HG03439 (cell line): ENCODE results near the gene ANKRA2.
A peak's percentile ranks its signal among the peaks of the same experiment; 100 is the strongest.
"Not testable (repeated sequence)": the region's sequence is repeated elsewhere in the genome, so short reads cannot be mapped to it uniquely, and the experiment has no call there.

Experiments
- ATAC-seq: cut with Tn5 transposase; IDR thresholded peaks from one replicate; pipeline ENCODE4 v1.9.1; 2021; ENCODE audit warnings: mild to moderate bottlenecking, moderate library complexity; ENCODE audit not compliant: unreplicated experiment

The ANKRA2 gene

GRCh38 chr5:73552642-73553041 is 12.8 kb downstream of the ANKRA2 start:
- ATAC-seq, result no peak

GRCh38 chr5:73550016-73550415 is 15.4 kb downstream of the ANKRA2 start:
- no peak for ATAC-seq

- ATAC-seq, result no peak
These were observed 20.0 kb downstream of the ANKRA2 start for GRCh38 chr5:73545403-73545779.

GRCh38 chr5:73544429-73545402 is 20.7 kb downstream of the ANKRA2 start:
- no peak for ATAC-seq

- no peak for ATAC-seq
These were observed 23.4 kb downstream of the ANKRA2 start for GRCh38 chr5:73542020-73542419.

- ATAC-seq, result no peak
These were observed 25.2 kb downstream of the ANKRA2 start for GRCh38 chr5:73540192-73540591.

GRCh38 chr5:73539730-73540129 is 25.7 kb downstream of the ANKRA2 start:
- ATAC-seq, result no peak

GRCh38 chr5:73534971-73535370 is 30.5 kb downstream of the ANKRA2 start:
- ATAC-seq, result no peak

GRCh38 chr5:73534011-73534644 is 31.3 kb downstream of the ANKRA2 start:
- no peak for ATAC-seq

- ATAC-seq, result no peak
These were observed 33.2 kb downstream of the ANKRA2 start for GRCh38 chr5:73532195-73532594.

GRCh38 chr5:73531356-73531755 is 34.1 kb downstream of the ANKRA2 start:
- no peak for ATAC-seq

GRCh38 chr5:73529081-73529480 is 36.4 kb downstream of the ANKRA2 start:
- no peak for ATAC-seq

- no peak for ATAC-seq
These were observed 37.2 kb downstream of the ANKRA2 start for GRCh38 chr5:73528248-73528647.

GRCh38 chr5:73525606-73526203 is 39.7 kb downstream of the ANKRA2 start:
- no peak for ATAC-seq

- ATAC-seq, result no peak
These were observed 41.6 kb downstream of the ANKRA2 start for GRCh38 chr5:73523861-73524260.

- no peak for ATAC-seq
These were observed 42.5 kb downstream of the ANKRA2 start for GRCh38 chr5:73522989-73523388.

GRCh38 chr5:73519531-73520283 is 45.7 kb downstream of the ANKRA2 start:
- peak; percentile 97 for ATAC-seq

GRCh38 chr5:73515232-73515631 is 50.2 kb downstream of the ANKRA2 start:
- ATAC-seq, result no peak

- ATAC-seq, result no peak
These were observed 51.0 kb downstream of the ANKRA2 start for GRCh38 chr5:73514418-73514817.

GRCh38 chr5:73513996-73514395 is 51.4 kb downstream of the ANKRA2 start:
- no peak for ATAC-seq

- ATAC-seq, result not testable (repeated sequence)
These were observed 56.9 kb downstream of the ANKRA2 start for GRCh38 chr5:73508521-73508920.
